Measurements from ENCODE around the gene LRIT3. TPM values are rescaled to one million over a fixed set of nuclear protein-coding genes. Genes with fewer than 3 reads are reported as not detected.

Gene LRIT3
- total and polyA plus RNA-seq, 2 of the 13 experiments (the other 11 are each of a cell fraction or from before 2014, with no cell fraction given), result 0.03 TPM; not detected in 1

- 0% methylated on average over 2 of the region's 2 CpGs for WGBS (ENCODE audit: low lambda C conversion rate)
- no peak overlapping the region for H3K9ac ChIP-seq (ENCODE audit: insufficient read depth, low read depth, low read length)
- FAIRE-seq (no peak), ATAC-seq (peak; percentile 51; the same call in 1 of the 3 replicates), DNase-seq (ENCODE audit: low spot score) (no peak)
- H3K4me1 ChIP-seq (ENCODE audit: insufficient read depth, low read length), result no peaks in the 10 kb centered on the region
- in situ Hi-C loops (cut with HindIII; ENCODE audit: extremely low pct_ligation_motif_present, low pct_unique_long_range_greater_than_20kb) (no loop called here), intact Hi-C loops (cut with micrococcal nuclease; ENCODE audit: unreplicated experiment) (no loop called here)
- no peaks in the 10 kb centered on the region for H3K36me3 ChIP-seq (replicated peaks in 1 of 2; ENCODE audit: control insufficient read depth in 1 of 2, insufficient read depth in 2 of 2, low read length in 2 of 2)
- no peaks in the 10 kb centered on the region for H4K20me1 ChIP-seq (ENCODE audit: insufficient read depth, low read length)
- no peak for TF ChIP-seq ZNF564 (CRISPR knock-in tag; IDR thresholded peaks at IDR 0.05)
- no peak for TF ChIP-seq ZNF512B (CRISPR knock-in tag; IDR thresholded peaks at IDR 0.05; ENCODE audit: borderline replicate concordance)
- TF ChIP-seq ZNF770 (CRISPR knock-in tag; IDR thresholded peaks at IDR 0.05), result no peak
- TF ChIP-seq, protein P1, sequence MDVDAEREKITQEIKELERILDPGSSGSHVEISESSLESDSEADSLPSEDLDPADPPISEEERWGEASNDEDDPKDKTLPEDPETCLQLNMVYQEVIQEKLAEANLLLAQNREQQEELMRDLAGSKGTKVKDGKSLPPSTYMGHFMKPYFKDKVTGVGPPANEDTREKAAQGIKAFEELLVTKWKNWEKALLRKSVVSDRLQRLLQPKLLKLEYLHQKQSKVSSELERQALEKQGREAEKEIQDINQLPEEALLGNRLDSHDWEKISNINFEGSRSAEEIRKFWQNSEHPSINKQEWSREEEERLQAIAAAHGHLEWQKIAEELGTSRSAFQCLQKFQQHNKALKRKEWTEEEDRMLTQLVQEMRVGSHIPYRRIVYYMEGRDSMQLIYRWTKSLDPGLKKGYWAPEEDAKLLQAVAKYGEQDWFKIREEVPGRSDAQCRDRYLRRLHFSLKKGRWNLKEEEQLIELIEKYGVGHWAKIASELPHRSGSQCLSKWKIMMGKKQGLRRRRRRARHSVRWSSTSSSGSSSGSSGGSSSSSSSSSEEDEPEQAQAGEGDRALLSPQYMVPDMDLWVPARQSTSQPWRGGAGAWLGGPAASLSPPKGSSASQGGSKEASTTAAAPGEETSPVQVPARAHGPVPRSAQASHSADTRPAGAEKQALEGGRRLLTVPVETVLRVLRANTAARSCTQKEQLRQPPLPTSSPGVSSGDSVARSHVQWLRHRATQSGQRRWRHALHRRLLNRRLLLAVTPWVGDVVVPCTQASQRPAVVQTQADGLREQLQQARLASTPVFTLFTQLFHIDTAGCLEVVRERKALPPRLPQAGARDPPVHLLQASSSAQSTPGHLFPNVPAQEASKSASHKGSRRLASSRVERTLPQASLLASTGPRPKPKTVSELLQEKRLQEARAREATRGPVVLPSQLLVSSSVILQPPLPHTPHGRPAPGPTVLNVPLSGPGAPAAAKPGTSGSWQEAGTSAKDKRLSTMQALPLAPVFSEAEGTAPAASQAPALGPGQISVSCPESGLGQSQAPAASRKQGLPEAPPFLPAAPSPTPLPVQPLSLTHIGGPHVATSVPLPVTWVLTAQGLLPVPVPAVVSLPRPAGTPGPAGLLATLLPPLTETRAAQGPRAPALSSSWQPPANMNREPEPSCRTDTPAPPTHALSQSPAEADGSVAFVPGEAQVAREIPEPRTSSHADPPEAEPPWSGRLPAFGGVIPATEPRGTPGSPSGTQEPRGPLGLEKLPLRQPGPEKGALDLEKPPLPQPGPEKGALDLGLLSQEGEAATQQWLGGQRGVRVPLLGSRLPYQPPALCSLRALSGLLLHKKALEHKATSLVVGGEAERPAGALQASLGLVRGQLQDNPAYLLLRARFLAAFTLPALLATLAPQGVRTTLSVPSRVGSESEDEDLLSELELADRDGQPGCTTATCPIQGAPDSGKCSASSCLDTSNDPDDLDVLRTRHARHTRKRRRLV (CRISPR knock-in tag; IDR thresholded peaks at IDR 0.05), result no peak
- TF ChIP-seq TRIM24 (CRISPR knock-in tag; IDR thresholded peaks at IDR 0.05), result no peak
- no peak for TF ChIP-seq KLF16 (CRISPR knock-in tag; IDR thresholded peaks at IDR 0.05)
- no peak for TF ChIP-seq ZNF660 (CRISPR knock-in tag; IDR thresholded peaks at IDR 0.05; ENCODE audit: borderline replicate concordance, low read depth)
- TF ChIP-seq FOXO1 (CRISPR knock-in tag; IDR thresholded peaks at IDR 0.05), result no peak
- no peak for TF ChIP-seq ZNF460 (CRISPR knock-in tag; IDR thresholded peaks at IDR 0.05; ENCODE audit: borderline replicate concordance)
- TF ChIP-seq DR1 (CRISPR knock-in tag; IDR thresholded peaks at IDR 0.05), result no peak
- ChIA-PET CTCF (ENCODE audit: low intra/inter-chr PET ratio, low total read pairs) (no interaction called here), POLR2A (no interaction called here)
- H3K27me3 ChIP-seq (ENCODE audit: control insufficient read depth in 1 of 2, insufficient read depth in 2 of 2, low read length in 2 of 2), result peaks cover 0 to 29% of the 10 kb centered on the region in 2 experiments; a peak in 2 of 5 replicates
- H3K4me2 ChIP-seq (ENCODE audit: low read depth, low read length), result no peak overlapping the region
- BruUV-seq (replicated peaks), result no TSS peak
- no peaks in the 10 kb centered on the region for H3K79me2 ChIP-seq (ENCODE audit: insufficient read depth, low read length)
- H2AFZ ChIP-seq (ENCODE audit: low read length), result no peak overlapping the region
- H3K27ac ChIP-seq (ENCODE audit: extremely low read length, insufficient read depth, low read length), result no peak overlapping the region
- no peaks in the 10 kb centered on the region for H3K9me3 ChIP-seq (ENCODE audit: low read length)
- H3K4me3 ChIP-seq (replicated peaks in 1 of 3; ENCODE audit: insufficient read depth in 1 of 3, low read depth in 2 of 3, low read length in 3 of 3), result no peak overlapping the region
These were observed 62.3 kb downstream of the LRIT3 start for GRCh38 chr4:109910256-109910655.

Measured in HepG2 (cell line).